Hypothalamus (tissue), 51 donors: ENCODE results near the gene RBP5.

Experiments used
- DNase-seq, 51 donors: peaks; one replicate each; lab custom pipeline; 2025; lab: John Stamatoyannopoulos, UW

The RBP5 gene

DNA sequence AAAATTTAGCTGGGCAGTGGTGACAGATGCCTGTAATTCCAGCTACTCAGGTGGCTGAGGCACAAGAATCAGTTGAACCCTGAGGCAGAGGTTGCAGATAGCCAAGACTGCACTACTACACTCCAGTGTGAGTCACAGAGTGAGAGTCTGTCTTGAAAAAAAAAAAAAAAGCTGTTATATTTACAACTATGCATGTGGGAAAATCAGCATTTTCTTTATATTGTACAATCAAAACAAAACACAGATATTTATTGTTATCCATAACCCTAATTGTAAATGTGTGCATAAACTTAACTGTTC lies 48.9 kb downstream of the RBP5 start:
- no peak for DNase-seq

DNA sequence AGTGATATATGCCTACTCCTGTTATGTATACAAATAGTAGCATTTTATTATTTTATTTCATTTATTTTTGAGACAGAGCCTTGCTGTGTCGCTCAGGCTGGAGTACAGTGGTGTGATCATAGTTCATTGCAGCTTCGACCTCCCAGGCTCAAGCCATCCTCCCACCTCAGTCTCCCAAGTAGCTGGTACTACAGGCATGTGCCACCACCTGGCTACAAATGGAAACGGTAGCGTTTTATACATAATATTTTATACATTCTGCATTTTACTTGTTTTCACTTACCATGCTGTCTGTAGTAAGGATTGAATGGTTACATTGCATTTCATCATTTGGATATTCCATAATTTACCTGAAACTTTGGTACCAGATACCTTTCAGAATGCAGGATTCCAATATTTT lies 50.5 kb downstream of the RBP5 start:
- no peak for DNase-seq

DNA sequence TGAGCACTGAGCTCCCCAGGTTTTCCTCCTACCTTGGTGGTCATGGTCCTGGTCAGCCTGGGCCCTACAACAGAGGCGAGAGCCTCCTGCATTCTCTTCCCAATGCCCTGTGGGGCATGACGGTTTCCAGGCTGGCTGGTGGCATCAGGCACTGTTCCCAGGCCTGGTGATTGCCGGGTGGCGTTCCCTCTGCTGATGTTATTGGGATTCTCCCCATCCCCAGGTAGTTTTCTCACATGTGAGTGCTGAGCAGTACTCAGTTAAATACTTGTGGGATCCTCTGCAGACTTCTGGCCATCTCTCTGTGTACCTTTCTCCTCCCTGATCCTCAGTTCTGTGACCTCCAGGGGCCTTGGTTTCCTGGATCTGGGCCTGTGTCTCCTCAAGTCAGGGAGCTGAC lies 52.2 kb downstream of the RBP5 start:
- no peak for DNase-seq

DNA sequence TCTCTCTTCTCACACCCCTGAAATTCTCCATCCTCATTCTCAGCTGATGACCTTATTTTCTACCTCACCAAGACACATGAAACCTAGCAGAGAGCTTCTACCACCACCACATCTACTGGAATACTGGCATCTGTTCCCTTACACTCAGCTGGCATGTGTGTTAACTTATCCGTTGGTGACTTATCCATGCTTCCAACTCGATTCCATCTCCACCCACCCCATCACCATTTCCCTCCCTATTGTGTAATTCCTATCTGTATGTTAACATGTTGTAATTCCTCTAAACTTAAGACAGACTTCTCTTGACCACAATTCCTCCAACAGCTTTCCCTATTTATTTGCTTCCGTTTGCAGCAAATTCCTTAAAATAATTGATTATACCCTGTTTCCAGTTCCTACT lies 52.8 kb downstream of the RBP5 start:
- DNase-seq: no peak

DNA sequence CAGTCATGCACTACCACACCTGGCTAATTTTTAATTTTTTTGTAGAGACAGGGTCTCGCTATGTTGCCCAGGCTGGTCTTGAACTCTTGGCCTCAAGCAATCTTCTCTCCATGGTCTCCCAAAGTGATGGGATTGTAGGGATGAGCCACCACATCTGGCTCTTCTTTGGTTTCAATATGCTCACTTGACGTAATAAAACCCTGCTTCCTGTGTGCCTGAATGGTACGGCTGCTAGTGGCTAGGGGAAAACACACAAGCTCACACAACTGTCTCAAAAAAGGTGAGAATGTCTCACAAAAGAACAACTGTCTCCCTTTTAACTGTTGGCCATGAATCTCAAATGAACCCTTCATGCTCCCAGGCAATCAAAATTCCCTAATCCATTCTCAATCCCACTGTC lies 53.2 kb downstream of the RBP5 start:
- no peak for DNase-seq

DNA sequence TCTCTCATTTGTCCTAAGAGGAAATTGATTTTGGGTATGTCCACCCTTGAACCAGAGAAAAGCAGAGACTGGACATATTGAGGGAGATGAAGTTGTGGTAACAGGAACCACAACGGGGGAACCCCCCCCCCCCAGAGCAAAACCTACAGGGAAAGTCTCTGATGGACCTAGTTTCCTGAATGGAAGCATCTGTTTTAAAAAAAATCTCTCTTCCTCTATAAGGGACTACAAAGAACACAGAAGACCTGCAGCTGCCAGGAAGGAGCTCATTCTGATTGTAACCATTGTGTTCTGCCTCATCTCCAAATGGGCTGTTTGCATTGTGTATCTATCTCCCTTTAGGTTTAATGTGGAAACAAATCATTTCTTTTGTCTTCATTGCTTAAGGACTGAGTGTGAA lies 54.7 kb downstream of the RBP5 start:
- no peak for DNase-seq
